SK-N-SH treated with all-trans-retinoic acid at 6 μM for 48 hours (cell line): Measurements from ENCODE around the gene IGDCC3.

Experiments used
- GLIS3 ChIP-seq: fragments of 250-450 bp; sonication (Bioruptor Pico); IDR thresholded peaks from 2 replicates; pipeline ENCODE4 v1.5.0; 2020; ENCODE audit warnings: mild to moderate bottlenecking, moderate library complexity
- ISL1 ChIP-seq: fragments of 250-450 bp; sonication (Bioruptor Pico); IDR thresholded peaks from 2 replicates; pipeline ENCODE4 v2.1.2; 2022; ENCODE audit warnings: mild to moderate bottlenecking, moderate library complexity
- OSR1 ChIP-seq: fragments of 250-450 bp; sonication (Bioruptor Pico); IDR thresholded peaks from 2 replicates; pipeline ENCODE4 v1.8.0; 2022; ENCODE audit warnings: moderate library complexity, mild to moderate bottlenecking, inconsistent platforms
- TCF4 ChIP-seq: fragments of 250-450 bp; sonication (Bioruptor Pico); IDR thresholded peaks from 2 replicates; pipeline ENCODE4 v1.8.0; 2021; ENCODE audit warnings: mild to moderate bottlenecking, moderate library complexity, borderline replicate concordance
- TOX ChIP-seq: fragments of 250-450 bp; sonication (Bioruptor Pico); IDR thresholded peaks from 2 replicates; pipeline ENCODE4 v1.8.0; 2021; ENCODE audit warnings: mild to moderate bottlenecking, moderate library complexity, borderline replicate concordance
- ZFP3 ChIP-seq: fragments of 250-450 bp; sonication (Bioruptor Pico); IDR thresholded peaks from 2 replicates; pipeline ENCODE4 v1.5.0; 2020; ENCODE audit warnings: mild to moderate bottlenecking, moderate library complexity
- ZNF70 ChIP-seq: fragments of 450-650 bp; formaldehyde crosslinking; IDR thresholded peaks from 2 replicates; pipeline ENCODE4 v1.5.0; 2020; ENCODE audit warnings: mild to moderate bottlenecking, moderate library complexity
- TF ChIP-seq, protein P1 (sequence below): fragments of 250-450 bp; sonication (Bioruptor Pico); IDR thresholded peaks from 2 replicates; pipeline ENCODE4 v1.8.0; 2020; ENCODE audit warnings: mild to moderate bottlenecking, moderate library complexity, borderline replicate concordance
- TF ChIP-seq, protein P2 (sequence below): fragments of 250-450 bp; sonication (Bioruptor Pico); IDR thresholded peaks from 2 replicates; pipeline ENCODE4 v1.5.1; 2021; ENCODE audit warnings: mild to moderate bottlenecking, moderate library complexity

DNA sequence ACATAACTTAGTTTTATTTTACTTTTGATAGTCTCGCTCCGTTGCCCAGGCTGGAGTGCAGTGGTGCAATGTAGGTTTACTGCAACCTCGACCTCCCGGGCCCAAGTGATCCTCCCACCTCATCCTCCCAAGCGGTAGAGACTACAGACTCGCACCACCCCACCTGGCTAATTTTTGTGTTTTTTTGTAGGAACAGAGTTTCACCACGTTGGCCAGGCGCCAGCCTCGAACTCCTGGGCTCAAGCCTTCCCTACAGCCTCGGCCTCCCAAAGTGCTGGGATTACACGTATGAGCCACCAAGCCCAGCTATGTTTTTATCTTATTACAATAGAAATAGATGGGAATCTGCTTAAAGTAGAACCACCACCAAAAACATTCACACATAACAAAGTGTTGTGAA lies 79.1 kb downstream of the IGDCC3 start:
- TF ChIP-seq ZNF70 (CRISPR knock-in tag) = no peak
- no peak for TF ChIP-seq TOX (CRISPR knock-in tag)
- no peak for TF ChIP-seq ISL1 (CRISPR knock-in tag)
- TF ChIP-seq, protein P1, sequence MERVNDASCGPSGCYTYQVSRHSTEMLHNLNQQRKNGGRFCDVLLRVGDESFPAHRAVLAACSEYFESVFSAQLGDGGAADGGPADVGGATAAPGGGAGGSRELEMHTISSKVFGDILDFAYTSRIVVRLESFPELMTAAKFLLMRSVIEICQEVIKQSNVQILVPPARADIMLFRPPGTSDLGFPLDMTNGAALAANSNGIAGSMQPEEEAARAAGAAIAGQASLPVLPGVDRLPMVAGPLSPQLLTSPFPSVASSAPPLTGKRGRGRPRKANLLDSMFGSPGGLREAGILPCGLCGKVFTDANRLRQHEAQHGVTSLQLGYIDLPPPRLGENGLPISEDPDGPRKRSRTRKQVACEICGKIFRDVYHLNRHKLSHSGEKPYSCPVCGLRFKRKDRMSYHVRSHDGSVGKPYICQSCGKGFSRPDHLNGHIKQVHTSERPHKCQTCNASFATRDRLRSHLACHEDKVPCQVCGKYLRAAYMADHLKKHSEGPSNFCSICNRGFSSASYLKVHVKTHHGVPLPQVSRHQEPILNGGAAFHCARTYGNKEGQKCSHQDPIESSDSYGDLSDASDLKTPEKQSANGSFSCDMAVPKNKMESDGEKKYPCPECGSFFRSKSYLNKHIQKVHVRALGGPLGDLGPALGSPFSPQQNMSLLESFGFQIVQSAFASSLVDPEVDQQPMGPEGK (CRISPR knock-in tag) = no peak
- TF ChIP-seq, protein P2, sequence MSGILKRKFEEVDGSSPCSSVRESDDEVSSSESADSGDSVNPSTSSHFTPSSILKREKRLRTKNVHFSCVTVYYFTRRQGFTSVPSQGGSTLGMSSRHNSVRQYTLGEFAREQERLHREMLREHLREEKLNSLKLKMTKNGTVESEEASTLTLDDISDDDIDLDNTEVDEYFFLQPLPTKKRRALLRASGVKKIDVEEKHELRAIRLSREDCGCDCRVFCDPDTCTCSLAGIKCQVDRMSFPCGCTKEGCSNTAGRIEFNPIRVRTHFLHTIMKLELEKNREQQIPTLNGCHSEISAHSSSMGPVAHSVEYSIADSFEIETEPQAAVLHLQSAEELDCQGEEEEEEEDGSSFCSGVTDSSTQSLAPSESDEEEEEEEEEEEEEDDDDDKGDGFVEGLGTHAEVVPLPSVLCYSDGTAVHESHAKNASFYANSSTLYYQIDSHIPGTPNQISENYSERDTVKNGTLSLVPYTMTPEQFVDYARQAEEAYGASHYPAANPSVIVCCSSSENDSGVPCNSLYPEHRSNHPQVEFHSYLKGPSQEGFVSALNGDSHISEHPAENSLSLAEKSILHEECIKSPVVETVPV = no peak
- TF ChIP-seq TCF4 (CRISPR knock-in tag) = no peak
- no peak for TF ChIP-seq GLIS3
- TF ChIP-seq ZFP3 (CRISPR knock-in tag) = no peak
- TF ChIP-seq OSR1 = no peak
